ENCODE results near the gene NACC2. TPM values are rescaled to one million over a fixed set of nuclear protein-coding genes. Genes with fewer than 3 reads are reported as not detected.

NACC2 gene
- polyA plus RNA-seq, 1 of the 3 experiments (the other 2 are of a cell fraction) = 22.1 TPM

DNA sequence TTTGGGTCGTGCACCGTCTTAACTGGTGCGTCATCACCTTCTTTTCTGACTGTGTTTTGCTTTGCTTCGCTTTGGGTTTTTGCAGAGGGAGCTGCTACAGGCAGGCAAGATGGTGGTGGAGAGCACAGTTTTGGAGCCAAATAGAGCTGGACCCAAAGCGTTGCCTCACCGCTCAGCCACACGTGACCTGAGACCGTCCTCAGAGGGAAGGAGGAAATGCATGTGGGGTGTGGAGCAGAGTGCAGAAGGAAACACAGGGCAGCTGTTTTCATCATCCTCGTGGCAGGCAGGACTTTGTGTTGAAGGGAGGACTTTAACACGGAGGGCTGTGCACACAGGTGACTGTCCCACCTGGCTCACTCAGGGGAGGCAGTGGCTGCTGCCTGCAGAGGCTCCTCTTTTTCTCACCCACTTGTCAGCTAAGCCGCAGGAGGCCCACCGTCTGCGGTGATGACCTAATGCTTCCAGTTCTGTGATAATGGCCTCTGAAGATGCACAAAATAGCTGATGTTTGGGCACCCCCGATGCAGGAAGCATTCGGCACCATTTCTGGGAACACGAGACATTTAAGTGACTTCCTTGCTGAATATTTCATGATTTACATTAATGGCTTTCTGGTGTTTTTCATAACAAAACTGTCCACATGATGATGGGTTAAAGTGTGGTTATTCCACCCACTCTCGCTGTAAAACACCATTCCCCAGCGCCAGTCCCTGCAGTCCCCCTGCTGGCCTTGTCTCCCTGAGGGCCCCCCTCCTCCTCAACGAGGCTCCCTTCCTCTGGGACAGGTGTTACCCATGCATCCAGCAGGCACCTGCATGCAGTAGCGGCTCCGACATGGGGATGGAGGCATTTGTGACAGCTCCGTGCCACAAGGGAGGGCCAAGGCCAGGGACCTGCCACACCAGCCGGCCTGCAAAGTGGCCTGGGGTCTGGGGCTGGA, 121.5 kb downstream of the NACC2 start:
- no peaks in the 10 kb centered on the region for H4K20me1 ChIP-seq (ENCODE audit: insufficient read depth)
- H3K4me1 ChIP-seq (ENCODE audit: control insufficient read depth in 1 of 2, insufficient read depth in 2 of 2, low read depth in 1 of 2, low read length in 1 of 2) = peaks cover 12% of the 10 kb centered on the region in 2 experiments; a peak in 2 of 4 replicates
- no peaks in the 10 kb centered on the region for H3K36me3 ChIP-seq (replicated peaks in 1 of 2; ENCODE audit: control insufficient read depth in 1 of 2, insufficient read depth in 2 of 2, low read length in 1 of 2)
- no peaks in the 10 kb centered on the region for H3K9me3 ChIP-seq
- WGBS (ENCODE audit: low lambda C conversion rate) = 59% methylated on average over 18 of the region's 23 CpGs
- CTCF ChIA-PET = interaction anchor here (0.6 to 3.5 kb wide), 5 partner anchors 13 to 381 kb away, joined by 3 to 18 read pairs (median 3); partner anchors contain the start of gene UBAC1
- H3K79me2 ChIP-seq (ENCODE audit: insufficient read depth) = no peaks in the 10 kb centered on the region
- DNase-seq = no peak
- H3K27me3 ChIP-seq (ENCODE audit: insufficient read depth) = no peaks in the 10 kb centered on the region
- TF ChIP-seq TAF1 (IDR thresholded peaks at IDR 0.05; ENCODE audit: borderline replicate concordance, low read depth, low read length) (no peak), GABPA (IDR thresholded peaks at IDR 0.05; ENCODE audit: low read depth) (no peak), NRF1 (IDR thresholded peaks at IDR 0.05; ENCODE audit: low read depth, low read length) (no peak), EZH2phosphoT487 (IDR thresholded peaks at IDR 0.05; ENCODE audit: borderline replicate concordance, low read depth) (no peak), TEAD4 (IDR thresholded peaks at IDR 0.05; ENCODE audit: borderline replicate concordance, insufficient read depth) (no peak), EP300 (IDR thresholded peaks at IDR 0.05; ENCODE audit: borderline replicate concordance in 1 of 2, low read depth in 1 of 2, low read length in 1 of 2) (no peak), RAD21 (IDR thresholded peaks at IDR 0.05; ENCODE audit: low read length) (no peak), CHD2 (IDR thresholded peaks at IDR 0.05; ENCODE audit: low read length, partially characterized antibody) (no peak), JUND (IDR thresholded peaks at IDR 0.05) (no peak)
- TF ChIP-seq, protein P1, sequence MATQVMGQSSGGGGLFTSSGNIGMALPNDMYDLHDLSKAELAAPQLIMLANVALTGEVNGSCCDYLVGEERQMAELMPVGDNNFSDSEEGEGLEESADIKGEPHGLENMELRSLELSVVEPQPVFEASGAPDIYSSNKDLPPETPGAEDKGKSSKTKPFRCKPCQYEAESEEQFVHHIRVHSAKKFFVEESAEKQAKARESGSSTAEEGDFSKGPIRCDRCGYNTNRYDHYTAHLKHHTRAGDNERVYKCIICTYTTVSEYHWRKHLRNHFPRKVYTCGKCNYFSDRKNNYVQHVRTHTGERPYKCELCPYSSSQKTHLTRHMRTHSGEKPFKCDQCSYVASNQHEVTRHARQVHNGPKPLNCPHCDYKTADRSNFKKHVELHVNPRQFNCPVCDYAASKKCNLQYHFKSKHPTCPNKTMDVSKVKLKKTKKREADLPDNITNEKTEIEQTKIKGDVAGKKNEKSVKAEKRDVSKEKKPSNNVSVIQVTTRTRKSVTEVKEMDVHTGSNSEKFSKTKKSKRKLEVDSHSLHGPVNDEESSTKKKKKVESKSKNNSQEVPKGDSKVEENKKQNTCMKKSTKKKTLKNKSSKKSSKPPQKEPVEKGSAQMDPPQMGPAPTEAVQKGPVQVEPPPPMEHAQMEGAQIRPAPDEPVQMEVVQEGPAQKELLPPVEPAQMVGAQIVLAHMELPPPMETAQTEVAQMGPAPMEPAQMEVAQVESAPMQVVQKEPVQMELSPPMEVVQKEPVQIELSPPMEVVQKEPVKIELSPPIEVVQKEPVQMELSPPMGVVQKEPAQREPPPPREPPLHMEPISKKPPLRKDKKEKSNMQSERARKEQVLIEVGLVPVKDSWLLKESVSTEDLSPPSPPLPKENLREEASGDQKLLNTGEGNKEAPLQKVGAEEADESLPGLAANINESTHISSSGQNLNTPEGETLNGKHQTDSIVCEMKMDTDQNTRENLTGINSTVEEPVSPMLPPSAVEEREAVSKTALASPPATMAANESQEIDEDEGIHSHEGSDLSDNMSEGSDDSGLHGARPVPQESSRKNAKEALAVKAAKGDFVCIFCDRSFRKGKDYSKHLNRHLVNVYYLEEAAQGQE (IDR thresholded peaks at IDR 0.05; ENCODE audit: low read depth, low read length) = no peak
- TF ChIP-seq, protein P2, sequence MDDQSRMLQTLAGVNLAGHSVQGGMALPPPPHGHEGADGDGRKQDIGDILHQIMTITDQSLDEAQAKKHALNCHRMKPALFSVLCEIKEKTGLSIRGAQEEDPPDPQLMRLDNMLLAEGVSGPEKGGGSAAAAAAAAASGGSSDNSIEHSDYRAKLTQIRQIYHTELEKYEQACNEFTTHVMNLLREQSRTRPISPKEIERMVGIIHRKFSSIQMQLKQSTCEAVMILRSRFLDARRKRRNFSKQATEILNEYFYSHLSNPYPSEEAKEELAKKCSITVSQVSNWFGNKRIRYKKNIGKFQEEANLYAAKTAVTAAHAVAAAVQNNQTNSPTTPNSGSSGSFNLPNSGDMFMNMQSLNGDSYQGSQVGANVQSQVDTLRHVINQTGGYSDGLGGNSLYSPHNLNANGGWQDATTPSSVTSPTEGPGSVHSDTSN (IDR thresholded peaks at IDR 0.05) = no peak
- TF ChIP-seq, protein P3, sequence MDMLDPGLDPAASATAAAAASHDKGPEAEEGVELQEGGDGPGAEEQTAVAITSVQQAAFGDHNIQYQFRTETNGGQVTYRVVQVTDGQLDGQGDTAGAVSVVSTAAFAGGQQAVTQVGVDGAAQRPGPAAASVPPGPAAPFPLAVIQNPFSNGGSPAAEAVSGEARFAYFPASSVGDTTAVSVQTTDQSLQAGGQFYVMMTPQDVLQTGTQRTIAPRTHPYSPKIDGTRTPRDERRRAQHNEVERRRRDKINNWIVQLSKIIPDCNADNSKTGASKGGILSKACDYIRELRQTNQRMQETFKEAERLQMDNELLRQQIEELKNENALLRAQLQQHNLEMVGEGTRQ (IDR thresholded peaks at IDR 0.05; ENCODE audit: borderline replicate concordance, low read depth, low read length) = no peak
- no peak overlapping the region for H3K4me2 ChIP-seq
- H3K27ac ChIP-seq (ENCODE audit: low read depth in 2 of 2, low read length in 1 of 2) = no peak overlapping the region
- H3F3A ChIP-seq (replicated peaks; ENCODE audit: insufficient read depth) = peaks cover 4% of the 10 kb centered on the region
- H3K4me3 ChIP-seq (ENCODE audit: low read depth in 2 of 2, low read length in 1 of 2) = no peak overlapping the region
- no peak overlapping the region for H3K9ac ChIP-seq
- H2AFZ ChIP-seq (ENCODE audit: low read depth) = no peak overlapping the region
- no peaks in the 10 kb centered on the region for H3K9me2 ChIP-seq
- POLR2A ChIA-PET = no interaction called here
